ENCODE data around the gene EPHB6.

Gene EPHB6

GRCh38 chr7:142898377-142899170 lies 43.7 kb downstream of the EPHB6 start:
- peak; percentile 24 for DNase-seq

- DNase-seq: no peak
Observed at GRCh38 chr7:142899661-142900060, 44.8 kb downstream of the EPHB6 start.

- no peak for DNase-seq
Observed at GRCh38 chr7:142901426-142902259, 46.8 kb downstream of the EPHB6 start.

GRCh38 chr7:142904128-142904527 lies 49.3 kb downstream of the EPHB6 start:
- no peak for DNase-seq

- no peak for DNase-seq
Observed at GRCh38 chr7:142905759-142906158, 50.9 kb downstream of the EPHB6 start.

- DNase-seq: no peak
Observed at GRCh38 chr7:142906643-142907042, 51.8 kb downstream of the EPHB6 start.

GRCh38 chr7:142908290-142908689 lies 53.4 kb downstream of the EPHB6 start:
- DNase-seq: no peak

- no peak for DNase-seq
Observed at GRCh38 chr7:142908921-142909890, 54.3 kb downstream of the EPHB6 start.

- no peak for DNase-seq
Observed at GRCh38 chr7:142910031-142910433, 55.2 kb downstream of the EPHB6 start.

GRCh38 chr7:142910481-142910880 lies 55.6 kb downstream of the EPHB6 start:
- DNase-seq: no peak

- no peak for DNase-seq
Observed at GRCh38 chr7:142913051-142913450, 58.2 kb downstream of the EPHB6 start.

- no peak for DNase-seq
Observed at GRCh38 chr7:142913566-142913965, 58.7 kb downstream of the EPHB6 start.

GRCh38 chr7:142914121-142914520 lies 59.2 kb downstream of the EPHB6 start:
- no peak for DNase-seq

- no peak for DNase-seq
Observed at GRCh38 chr7:142915315-142915714, 60.4 kb downstream of the EPHB6 start.

GRCh38 chr7:142916508-142916907 lies 61.6 kb downstream of the EPHB6 start:
- DNase-seq: no peak

- DNase-seq: no peak
Observed at GRCh38 chr7:142917447-142917846, 62.6 kb downstream of the EPHB6 start.

- DNase-seq: no peak
Observed at GRCh38 chr7:142918901-142919300, 64.0 kb downstream of the EPHB6 start.

- no peak for DNase-seq
Observed at GRCh38 chr7:142919656-142920055, 64.8 kb downstream of the EPHB6 start.

All from activated CD8-positive, alpha-beta memory T cell treated with anti-CD3 and anti-CD28 coated beads for 24 hours (primary cell).